Naive B cell (primary cell): Measurements from ENCODE around the gene PRKCE. TPM values are rescaled to one million over a fixed set of nuclear protein-coding genes. Genes with fewer than 3 reads are reported as not detected.
A peak's percentile ranks its signal among the peaks of the same experiment; 100 is the strongest.

ENCODE experiments used
- ATAC-seq, 2 donors: fragments of 150-1000 bp; cut with Tn5 transposase; 2 replicates each; pipeline ENCODE4 v1.10.0; 2021; ENCODE audit warnings: low read depth in 2 of 2, mild to moderate bottlenecking in 2 of 2, moderate library complexity in 2 of 2
- DNase-seq: peaks from one replicate; pipeline ENCODE4 v3.0.0; 2022
- H3K27ac Mint-ChIP-seq, 6 donors: one replicate each; pipeline ENCODE4 v1.8.0; 2020 to 2022; ENCODE audit warnings: mild to moderate bottlenecking in 6 of 6, mixed read lengths in 6 of 6, moderate library complexity in 5 of 6, inconsistent platforms in 2 of 6
- H3K27me3 Mint-ChIP-seq, 3 donors: one replicate each; pipeline ENCODE4 v1.8.0; 2021 to 2022; ENCODE audit warnings: mixed read lengths in 3 of 3, mild to moderate bottlenecking in 1 of 3
- H3K36me3 Mint-ChIP-seq, 2 donors: one replicate each; pipeline ENCODE4 v1.8.0; 2020 to 2022; ENCODE audit warnings: mixed read lengths in 2 of 2, inconsistent platforms in 1 of 2, mild to moderate bottlenecking in 1 of 2
- H3K4me1 Mint-ChIP-seq, 3 donors: one replicate each; pipeline ENCODE4 v1.8.0; 2020 to 2022; ENCODE audit warnings: mixed read lengths in 3 of 3, inconsistent platforms in 1 of 3, mild to moderate bottlenecking in 1 of 3, moderate library complexity in 1 of 3
- H3K4me3 Mint-ChIP-seq, 8 donors: one replicate each; pipeline ENCODE4 v1.8.0; 2020 to 2022; ENCODE audit warnings: mild to moderate bottlenecking in 8 of 8, mixed read lengths in 8 of 8, moderate library complexity in 8 of 8, inconsistent platforms in 2 of 8
- H3K9me3 Mint-ChIP-seq, 7 donors: one replicate each; pipeline ENCODE4 v1.8.0; 2020 to 2022; ENCODE audit warnings: mixed read lengths in 7 of 7, mild to moderate bottlenecking in 5 of 7, inconsistent platforms in 2 of 7, moderate library complexity in 1 of 7
- polyA plus RNA-seq, 6 donors: library from polyadenylated mRNA; unstranded; fragments of 300-500 nt; fragmentation: Illumina TruSeq; gene quantifications; one replicate each; pipeline ENCODE4 v1.2.3, GENCODE V29; 2021; ENCODE audit warnings: low read depth in 6 of 6

Gene PRKCE
- polyA plus RNA-seq, 6 donors from 2014 or later: 14.8 to 33.3 (median 23.2) TPM

- ATAC-seq (no peak), DNase-seq (no peak)
- no peaks in the 10 kb centered on the region for H3K27me3 Mint-ChIP-seq
- H3K36me3 Mint-ChIP-seq: peaks cover 0 to 5% of the 10 kb centered on the region in 2 donors
- H3K9me3 Mint-ChIP-seq: no peaks in the 10 kb centered on the region
- peaks cover 21 to 36% (median 29%) of the 10 kb centered on the region in 3 donors for H3K4me1 Mint-ChIP-seq
- H3K27ac Mint-ChIP-seq: peak overlapping the region in 1 of 6 donors; percentile 59
- no peak overlapping the region for H3K4me3 Mint-ChIP-seq
Measured at GRCh38 chr2:45937990-45938389, 286.5 kb downstream of the PRKCE start.

GRCh38 chr2:45938649-45939511 lies 287.4 kb downstream of the PRKCE start:
- H3K9me3 Mint-ChIP-seq: no peaks in the 10 kb centered on the region
- no peak overlapping the region for H3K27ac Mint-ChIP-seq
- H3K36me3 Mint-ChIP-seq: peaks cover 0 to 5% of the 10 kb centered on the region in 2 donors
- no peaks in the 10 kb centered on the region for H3K27me3 Mint-ChIP-seq
- no peak for DNase-seq
- ATAC-seq: no peak
- H3K4me1 Mint-ChIP-seq: peaks cover 20 to 41% (median 29%) of the 10 kb centered on the region in 3 donors
- no peak overlapping the region for H3K4me3 Mint-ChIP-seq

- Mint-ChIP-seq H3K36me3 (peaks cover 0 to 11% of the 10 kb centered on the region in 2 donors), H3K9me3 (peaks cover 0 to 2% (median 0%) of the 10 kb centered on the region in 7 donors), H3K4me3 (no peak overlapping the region), H3K4me1 (peaks cover 16 to 53% (median 28%) of the 10 kb centered on the region in 3 donors), H3K27ac (peak overlapping the region in 2 of 6 donors; percentile 16 to 52), H3K27me3 (no peaks in the 10 kb centered on the region)
- DNase-seq: no peak
- no peak for ATAC-seq
Measured at GRCh38 chr2:45941531-45942236, 290.2 kb downstream of the PRKCE start.

- no peak for ATAC-seq
- peak overlapping the region in 1 of 6 donors; percentile 54 for H3K27ac Mint-ChIP-seq
- peaks cover 21 to 53% (median 28%) of the 10 kb centered on the region in 3 donors for H3K4me1 Mint-ChIP-seq
- no peak overlapping the region for H3K4me3 Mint-ChIP-seq
- H3K27me3 Mint-ChIP-seq: no peaks in the 10 kb centered on the region
- H3K9me3 Mint-ChIP-seq: peaks cover 0 to 2% (median 0%) of the 10 kb centered on the region in 7 donors
- H3K36me3 Mint-ChIP-seq: peaks cover 0 to 11% of the 10 kb centered on the region in 2 donors
- no peak for DNase-seq
Measured at GRCh38 chr2:45942237-45942738, 290.8 kb downstream of the PRKCE start.

GRCh38 chr2:45943219-45944044 lies 292.0 kb downstream of the PRKCE start:
- Mint-ChIP-seq H3K4me3 (no peak overlapping the region), H3K9me3 (peaks cover 0 to 2% (median 0%) of the 10 kb centered on the region in 7 donors), H3K27me3 (no peaks in the 10 kb centered on the region), H3K27ac (peak overlapping the region in 1 of 6 donors; percentile 24), H3K4me1 (peaks cover 21 to 52% (median 28%) of the 10 kb centered on the region in 3 donors), H3K36me3 (peaks cover 0 to 11% of the 10 kb centered on the region in 2 donors)
- ATAC-seq (no peak), DNase-seq (no peak)

GRCh38 chr2:45944074-45944473 lies 292.6 kb downstream of the PRKCE start:
- H3K4me1 Mint-ChIP-seq: peaks cover 25 to 50% (median 32%) of the 10 kb centered on the region in 3 donors
- ATAC-seq: no peak
- H3K4me3 Mint-ChIP-seq: no peak overlapping the region
- H3K9me3 Mint-ChIP-seq: peaks cover 0 to 2% (median 0%) of the 10 kb centered on the region in 7 donors
- peaks cover 0 to 11% of the 10 kb centered on the region in 2 donors for H3K36me3 Mint-ChIP-seq
- no peaks in the 10 kb centered on the region for H3K27me3 Mint-ChIP-seq
- no peak overlapping the region for H3K27ac Mint-ChIP-seq
- DNase-seq: no peak

- no peak for ATAC-seq
- peaks cover 26 to 46% (median 31%) of the 10 kb centered on the region in 3 donors for H3K4me1 Mint-ChIP-seq
- DNase-seq: no peak
- H3K27me3 Mint-ChIP-seq: no peaks in the 10 kb centered on the region
- H3K27ac Mint-ChIP-seq: peak overlapping the region in 1 of 6 donors; percentile 16
- peaks cover 0 to 11% of the 10 kb centered on the region in 2 donors for H3K36me3 Mint-ChIP-seq
- H3K4me3 Mint-ChIP-seq: peak overlapping the region in 1 of 8 donors; percentile 17
- peaks cover 0 to 2% (median 0%) of the 10 kb centered on the region in 7 donors for H3K9me3 Mint-ChIP-seq
Measured at GRCh38 chr2:45945302-45945717, 293.8 kb downstream of the PRKCE start.

GRCh38 chr2:45946023-45946422 lies 294.5 kb downstream of the PRKCE start:
- Mint-ChIP-seq H3K36me3 (peaks cover 0 to 11% of the 10 kb centered on the region in 2 donors), H3K9me3 (peaks cover 0 to 2% (median 0%) of the 10 kb centered on the region in 7 donors), H3K4me1 (peaks cover 26 to 46% (median 36%) of the 10 kb centered on the region in 3 donors), H3K27ac (peak overlapping the region in 1 of 6 donors; percentile 41), H3K27me3 (no peaks in the 10 kb centered on the region), H3K4me3 (no peak overlapping the region)
- no peak for ATAC-seq
- no peak for DNase-seq

- H3K4me1 Mint-ChIP-seq: peaks cover 25 to 41% (median 39%) of the 10 kb centered on the region in 3 donors
- peak overlapping the region in 1 of 6 donors; percentile 72 for H3K27ac Mint-ChIP-seq
- DNase-seq (no peak), ATAC-seq (no peak)
- no peaks in the 10 kb centered on the region for H3K27me3 Mint-ChIP-seq
- no peaks in the 10 kb centered on the region for H3K9me3 Mint-ChIP-seq
- no peaks in the 10 kb centered on the region for H3K36me3 Mint-ChIP-seq
- peak overlapping the region in 1 of 8 donors; percentile 53 for H3K4me3 Mint-ChIP-seq
Measured at GRCh38 chr2:45950606-45951005, 299.1 kb downstream of the PRKCE start.

- Mint-ChIP-seq H3K4me1 (peaks cover 25 to 41% (median 38%) of the 10 kb centered on the region in 3 donors), H3K9me3 (no peaks in the 10 kb centered on the region), H3K27ac (peak overlapping the region in 1 of 6 donors; percentile 53), H3K36me3 (no peaks in the 10 kb centered on the region), H3K27me3 (no peaks in the 10 kb centered on the region), H3K4me3 (no peak overlapping the region)
- no peak for DNase-seq
- no peak for ATAC-seq
Measured at GRCh38 chr2:45951025-45951727, 299.7 kb downstream of the PRKCE start.

- peaks cover 26 to 43% (median 37%) of the 10 kb centered on the region in 3 donors for H3K4me1 Mint-ChIP-seq
- H3K27ac Mint-ChIP-seq: no peak overlapping the region
- H3K36me3 Mint-ChIP-seq: no peaks in the 10 kb centered on the region
- H3K9me3 Mint-ChIP-seq: no peaks in the 10 kb centered on the region
- DNase-seq (no peak), ATAC-seq (no peak)
- no peak overlapping the region for H3K4me3 Mint-ChIP-seq
- no peaks in the 10 kb centered on the region for H3K27me3 Mint-ChIP-seq
Measured at GRCh38 chr2:45952591-45952990, 301.1 kb downstream of the PRKCE start.

- peaks cover 27 to 47% (median 42%) of the 10 kb centered on the region in 3 donors for H3K4me1 Mint-ChIP-seq
- H3K36me3 Mint-ChIP-seq: no peaks in the 10 kb centered on the region
- ATAC-seq (no peak), DNase-seq (no peak)
- no peaks in the 10 kb centered on the region for H3K27me3 Mint-ChIP-seq
- H3K9me3 Mint-ChIP-seq: no peaks in the 10 kb centered on the region
- H3K4me3 Mint-ChIP-seq: no peak overlapping the region
- H3K27ac Mint-ChIP-seq: peak overlapping the region in 1 of 6 donors; percentile 4
Measured at GRCh38 chr2:45953376-45954027, 302.0 kb downstream of the PRKCE start.
